ENCODE data around the gene MYLIP. TPM values are rescaled to one million over a fixed set of nuclear protein-coding genes. Genes with fewer than 3 reads are reported as not detected.
A peak's percentile ranks its signal among the peaks of the same experiment; 100 is the strongest.

Gene MYLIP
- total RNA-seq, 2 experiments from 2014 or later, result 16.9 to 18.1 TPM

DNA sequence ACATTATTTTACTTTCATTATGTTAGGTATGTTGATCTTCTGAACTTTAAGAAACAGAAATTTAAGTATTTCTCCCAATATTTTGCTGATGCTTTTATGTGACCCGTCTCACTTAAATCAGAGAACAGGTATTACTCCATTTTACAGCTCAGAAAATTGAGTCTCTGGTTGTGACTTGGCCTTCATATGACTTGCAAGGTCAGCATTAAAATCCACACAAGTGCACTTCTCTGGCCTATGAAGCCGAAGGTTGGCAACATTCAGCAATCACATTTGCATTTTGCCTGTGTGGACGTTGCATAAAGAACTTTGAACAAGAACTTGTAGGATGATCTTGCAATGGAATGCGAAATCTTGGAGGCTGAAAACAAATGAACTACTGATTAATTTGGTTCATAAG lies 10.1 kb upstream of the MYLIP start:
- no peaks in the 10 kb centered on the region for H3K4me1 Mint-ChIP-seq
- no peak overlapping the region for H3K4me3 Mint-ChIP-seq
- no peak for DNase-seq
- H3K27me3 Mint-ChIP-seq, result peaks cover 20% of the 10 kb centered on the region
- no peaks in the 10 kb centered on the region for H3K9me3 Mint-ChIP-seq
- CTCF ChIA-PET, result interaction anchor here (1.2 to 1.6 kb wide), 2 partner anchors 10 to 87 kb away, joined by 3 to 6 read pairs; partner anchors contain the start of gene MYLIP
- H3K27ac Mint-ChIP-seq, result no peak overlapping the region
- POLR2A ChIA-PET, result no interaction called here
- no peaks in the 10 kb centered on the region for H3K36me3 Mint-ChIP-seq (ENCODE audit: low read depth)

DNA sequence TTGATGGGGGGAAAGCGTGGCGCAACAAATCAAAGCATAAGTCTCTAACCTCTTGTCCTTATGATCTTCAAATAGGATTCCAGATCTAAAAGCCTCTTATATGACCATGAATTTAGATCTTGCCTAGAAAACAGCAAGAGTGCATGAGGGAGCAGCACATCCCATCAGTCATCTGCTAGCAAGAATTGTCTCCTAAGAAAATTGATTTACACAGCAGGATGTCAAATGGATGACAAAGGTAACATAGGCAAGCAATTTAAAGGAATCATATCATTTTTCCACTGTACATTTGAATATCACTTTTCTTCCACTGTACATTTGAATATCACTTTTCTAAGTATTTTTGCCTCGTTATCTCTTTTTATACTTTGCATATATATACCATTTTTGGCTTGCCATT lies 7.5 kb upstream of the MYLIP start:
- no peaks in the 10 kb centered on the region for H3K4me1 Mint-ChIP-seq
- peaks cover 17% of the 10 kb centered on the region for H3K27me3 Mint-ChIP-seq
- no peaks in the 10 kb centered on the region for H3K9me3 Mint-ChIP-seq
- H3K27ac Mint-ChIP-seq, result no peak overlapping the region
- H3K36me3 Mint-ChIP-seq (ENCODE audit: low read depth), result no peaks in the 10 kb centered on the region
- H3K4me3 Mint-ChIP-seq, result no peak overlapping the region
- POLR2A ChIA-PET, result no interaction called here
- no peak for DNase-seq
- CTCF ChIA-PET, result no interaction called here

DNA sequence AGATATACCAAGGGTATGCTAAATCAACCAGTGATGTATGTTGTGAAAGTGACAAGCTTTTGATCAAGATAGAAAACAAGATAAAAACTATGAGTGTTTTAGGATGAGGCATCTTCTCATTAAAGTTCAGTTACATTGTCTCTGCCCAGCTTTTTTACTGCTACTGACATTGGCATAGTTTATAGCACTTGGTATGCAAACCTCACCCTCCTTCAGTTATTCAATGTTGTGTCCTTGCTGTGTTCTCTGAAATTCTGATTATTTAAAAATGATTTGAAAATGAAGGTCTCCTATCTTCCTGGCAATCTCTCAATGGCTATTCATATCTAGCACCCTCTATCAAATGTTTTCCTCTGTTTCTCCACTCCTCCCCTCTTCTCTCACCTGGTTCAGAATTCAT lies 6.7 kb upstream of the MYLIP start:
- peaks cover 17% of the 10 kb centered on the region for H3K27me3 Mint-ChIP-seq
- POLR2A ChIA-PET, result no interaction called here

DNA sequence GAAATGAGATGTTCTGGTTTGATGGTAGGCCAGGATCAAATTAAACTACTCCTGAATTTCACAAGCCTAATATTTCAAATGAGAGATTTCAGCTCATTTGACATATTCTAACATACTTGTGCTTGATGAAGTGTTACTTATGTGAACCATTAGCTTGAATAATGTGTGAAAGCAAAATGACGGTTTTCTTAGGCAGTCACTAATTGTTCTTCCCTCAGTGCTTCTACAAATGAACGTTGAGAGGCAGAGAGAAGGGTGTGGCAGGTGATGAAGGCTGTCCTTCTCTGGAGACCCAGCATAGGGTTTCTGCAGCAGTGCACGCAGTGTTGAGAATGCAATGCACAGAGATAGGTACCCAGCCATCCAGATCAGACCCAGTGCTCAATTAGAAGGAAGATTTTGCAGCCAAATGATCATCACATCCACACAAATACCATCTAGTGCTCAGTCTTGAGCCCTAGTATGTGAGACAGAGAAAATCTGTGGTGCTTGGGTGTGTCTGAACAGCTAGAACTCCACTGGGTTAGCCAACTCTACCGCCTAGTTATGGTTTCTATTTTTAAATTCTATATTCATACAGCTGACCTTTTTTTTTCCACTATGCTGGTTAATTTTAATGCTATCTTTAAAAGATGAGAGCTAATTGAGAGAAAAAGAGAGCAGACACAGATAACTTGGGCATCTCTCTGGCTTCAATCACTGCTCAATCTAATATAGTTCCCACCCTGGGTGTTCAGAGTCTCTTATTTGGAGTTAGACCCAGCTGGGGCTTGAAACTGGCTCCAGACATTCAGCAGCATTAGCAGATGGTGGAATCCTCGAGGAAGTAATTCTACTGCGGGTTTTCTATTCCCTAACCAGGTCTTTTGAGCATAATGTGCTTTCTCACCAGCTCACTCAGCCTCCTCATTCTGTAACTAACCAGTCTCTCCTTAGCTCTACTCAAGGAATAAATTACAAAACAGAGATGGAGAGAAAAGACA lies 4.4 kb upstream of the MYLIP start:
- Mint-ChIP-seq H3K27me3 (peaks cover 21% of the 10 kb centered on the region), H3K4me1 (peaks cover 7% of the 10 kb centered on the region), H3K36me3 (ENCODE audit: low read depth) (no peaks in the 10 kb centered on the region), H3K4me3 (no peak overlapping the region), H3K9me3 (no peaks in the 10 kb centered on the region), H3K27ac (no peak overlapping the region)
- no peak for DNase-seq
- ChIA-PET CTCF (no interaction called here), POLR2A (no interaction called here)

More for the DNA sequence above, 6.7 kb upstream of the MYLIP start:
- Mint-ChIP-seq H3K36me3 (ENCODE audit: low read depth) (no peaks in the 10 kb centered on the region), H3K9me3 (no peaks in the 10 kb centered on the region), H3K4me3 (no peak overlapping the region), H3K27ac (no peak overlapping the region), H3K4me1 (no peaks in the 10 kb centered on the region)
- DNase-seq, result no peak
- CTCF ChIA-PET, result no interaction called here

DNA sequence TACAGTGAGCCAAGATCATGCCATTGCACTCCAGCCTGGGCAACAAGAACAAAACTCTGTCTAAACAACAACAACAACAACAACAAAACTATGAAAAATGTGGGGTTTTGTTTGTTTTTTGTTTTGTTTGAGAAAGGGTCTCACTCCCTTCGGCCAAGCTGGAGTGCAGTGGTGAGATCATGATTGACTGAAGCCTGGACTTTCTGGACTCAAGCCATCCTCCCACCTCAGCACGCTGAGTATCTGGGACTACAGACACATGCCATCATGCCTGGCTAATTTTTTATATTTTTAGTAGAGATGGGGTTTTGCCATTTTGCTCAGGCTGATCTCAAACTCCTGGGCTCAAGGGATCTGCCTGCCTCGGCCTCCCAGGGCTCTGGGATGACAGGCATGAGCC lies 2.8 kb upstream of the MYLIP start:
- no peak overlapping the region for H3K4me3 Mint-ChIP-seq
- CTCF ChIA-PET, result interaction anchor here (1.1 to 1.2 kb wide), 2 partner anchors 10 to 194 kb away, joined by 3 read pairs; no protein-coding TSS in a partner anchor
- H3K4me1 Mint-ChIP-seq, result peaks cover 14% of the 10 kb centered on the region
- peaks cover 11% of the 10 kb centered on the region for H3K36me3 Mint-ChIP-seq (ENCODE audit: low read depth)
- H3K9me3 Mint-ChIP-seq, result no peaks in the 10 kb centered on the region
- peaks cover 20% of the 10 kb centered on the region for H3K27me3 Mint-ChIP-seq
- no peak for DNase-seq
- POLR2A ChIA-PET, result no interaction called here
- H3K27ac Mint-ChIP-seq, result no peak overlapping the region

DNA sequence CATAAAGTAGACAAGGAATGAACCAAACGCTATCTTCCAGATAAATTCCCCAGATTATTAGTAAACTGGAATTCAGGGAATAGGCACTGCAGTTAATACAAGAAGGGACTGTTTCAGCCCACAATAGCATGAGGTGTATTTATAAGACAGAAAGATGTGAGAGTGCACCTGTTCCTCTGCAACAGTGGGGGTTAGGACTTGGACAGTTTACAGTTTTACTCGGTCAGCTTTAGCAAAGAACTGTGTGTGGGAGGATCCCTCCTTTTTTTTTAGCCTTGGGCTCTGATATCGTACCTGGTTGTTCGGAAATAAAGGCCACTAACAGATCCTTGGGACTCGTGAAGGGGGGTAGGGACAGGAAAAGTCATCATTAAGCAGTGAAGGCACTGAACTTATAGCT lies 2.0 kb upstream of the MYLIP start:
- POLR2A ChIA-PET, result no interaction called here
- CTCF ChIA-PET, result interaction anchor here (0.8 kb wide), 1 partner anchor 53 kb away, joined by 4 read pairs; no protein-coding TSS in a partner anchor
- DNase-seq, result no peak
- Mint-ChIP-seq H3K27me3 (peaks cover 17% of the 10 kb centered on the region), H3K36me3 (ENCODE audit: low read depth) (peaks cover 17% of the 10 kb centered on the region), H3K4me3 (no peak overlapping the region), H3K27ac (peak overlapping the region; percentile 10), H3K4me1 (peaks cover 21% of the 10 kb centered on the region), H3K9me3 (no peaks in the 10 kb centered on the region)

DNA sequence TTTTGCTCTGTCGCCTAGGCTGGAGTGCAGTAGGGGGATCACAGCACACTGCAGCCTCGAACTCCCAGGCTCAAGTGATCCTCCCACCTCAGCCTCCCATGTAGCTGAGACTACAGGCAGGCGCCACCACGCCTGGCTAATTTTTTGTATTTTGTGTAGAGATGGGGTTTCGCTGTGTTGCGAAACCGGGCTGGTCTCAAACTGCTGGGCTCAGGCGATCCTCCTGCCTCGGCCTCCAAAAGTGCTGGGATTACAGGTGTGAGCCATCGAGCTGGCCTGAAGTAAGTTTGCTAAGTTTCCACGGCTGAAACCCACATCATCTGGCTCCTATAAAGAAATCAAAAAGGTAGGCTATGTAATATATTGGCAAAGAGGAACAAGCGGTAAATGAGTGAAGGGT lies 1.4 kb upstream of the MYLIP start:
- CTCF ChIA-PET, result interaction anchor here (0.8 to 1.6 kb wide), 2 partner anchors 53 to 351 kb away, joined by 3 to 4 read pairs; no protein-coding TSS in a partner anchor
- Mint-ChIP-seq H3K27ac (no peak overlapping the region), H3K9me3 (no peaks in the 10 kb centered on the region), H3K27me3 (peaks cover 13% of the 10 kb centered on the region), H3K36me3 (ENCODE audit: low read depth) (peaks cover 17% of the 10 kb centered on the region), H3K4me1 (peaks cover 26% of the 10 kb centered on the region), H3K4me3 (peak overlapping the region; percentile 33)
- POLR2A ChIA-PET, result no interaction called here
- DNase-seq, result no peak

DNA sequence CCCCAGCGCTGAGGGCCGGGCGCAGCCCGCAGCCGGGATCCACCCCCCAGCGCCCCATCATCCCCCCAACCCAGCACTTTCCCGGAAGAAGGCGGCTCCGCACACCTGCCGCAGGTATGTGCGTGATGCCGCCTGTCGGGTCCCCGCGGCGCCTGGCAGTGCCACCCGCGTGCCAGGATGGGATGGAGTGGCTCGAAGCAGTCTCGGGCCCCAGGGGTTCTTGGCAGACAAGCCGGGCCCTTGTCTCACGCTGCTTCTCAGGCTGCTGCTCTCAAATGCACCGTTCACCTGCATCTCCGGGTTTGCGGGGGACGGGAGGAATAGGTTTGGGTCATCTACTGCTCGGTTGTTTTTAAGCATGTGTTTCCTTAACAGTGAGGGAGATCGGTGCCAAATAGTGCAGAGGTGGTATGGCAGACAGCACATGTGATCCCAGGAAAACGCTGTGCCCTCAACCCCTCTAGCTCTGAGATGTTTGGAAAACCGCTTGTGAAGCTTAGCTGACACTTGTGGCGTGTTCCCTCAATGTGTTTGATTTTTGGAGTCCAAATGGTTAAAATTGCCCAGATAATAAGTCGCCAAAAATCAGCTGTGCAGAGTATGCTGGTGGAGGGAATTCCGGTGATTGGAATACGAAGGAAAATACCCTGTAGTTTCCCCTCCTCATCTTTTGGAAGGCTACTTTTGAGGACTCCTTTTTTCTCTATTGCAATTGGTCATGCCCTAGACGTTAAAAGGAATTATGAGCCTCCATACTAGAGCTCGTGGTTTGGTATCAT lies 926 bp downstream of the MYLIP start:
- H3K4me3 Mint-ChIP-seq, result peak overlapping the region; percentile 97
- POLR2A ChIA-PET, result no interaction called here
- H3K27me3 Mint-ChIP-seq, result peaks cover 5% of the 10 kb centered on the region
- peak overlapping the region; percentile 94 for H3K27ac Mint-ChIP-seq
- CTCF ChIA-PET, result interaction anchor here (1.4 to 3.2 kb wide), 2 partner anchors 50 to 53 kb away, joined by 5 to 14 read pairs; no protein-coding TSS in a partner anchor
- peaks cover 48% of the 10 kb centered on the region for H3K4me1 Mint-ChIP-seq
- H3K36me3 Mint-ChIP-seq (ENCODE audit: low read depth), result peaks cover 31% of the 10 kb centered on the region
- DNase-seq, result peak; percentile 42
- no peaks in the 10 kb centered on the region for H3K9me3 Mint-ChIP-seq

DNA sequence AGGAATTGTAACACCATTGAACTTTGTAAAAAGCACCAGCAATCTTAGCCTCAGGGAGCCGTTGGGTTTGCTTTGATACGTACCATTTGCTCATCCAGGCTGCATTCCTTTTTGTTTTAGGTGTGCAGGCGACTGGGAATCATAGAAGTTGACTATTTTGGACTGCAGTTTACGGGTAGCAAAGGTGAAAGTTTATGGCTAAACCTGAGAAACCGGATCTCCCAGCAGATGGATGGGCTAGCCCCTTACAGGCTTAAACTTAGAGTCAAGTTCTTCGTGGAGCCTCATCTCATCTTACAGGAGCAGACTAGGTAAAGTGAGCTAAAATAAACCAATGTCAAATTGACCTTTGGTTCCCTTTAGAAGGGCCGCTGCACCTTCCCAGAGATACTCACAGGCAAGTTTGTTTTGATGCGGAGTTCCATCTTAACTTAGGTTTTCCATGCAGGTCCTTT lies 1.6 kb downstream of the MYLIP start:
- H3K36me3 Mint-ChIP-seq (ENCODE audit: low read depth), result peaks cover 34% of the 10 kb centered on the region
- no peaks in the 10 kb centered on the region for H3K9me3 Mint-ChIP-seq
- H3K4me1 Mint-ChIP-seq, result peaks cover 55% of the 10 kb centered on the region
- H3K27me3 Mint-ChIP-seq, result peaks cover 5% of the 10 kb centered on the region
- DNase-seq, result peak; percentile 10
- H3K27ac Mint-ChIP-seq, result peak overlapping the region; percentile 94
- ChIA-PET POLR2A (interaction anchor here (0.7 to 1.3 kb wide), 2 partner anchors 354 to 365 kb away, joined by 3 to 9 read pairs; no protein-coding TSS in a partner anchor), CTCF (interaction anchor here (0.9 to 3.2 kb wide), 3 partner anchors 25 to 439 kb away, joined by 4 to 14 read pairs (median 4); no protein-coding TSS in a partner anchor)
- peak overlapping the region; percentile 97 for H3K4me3 Mint-ChIP-seq

DNA sequence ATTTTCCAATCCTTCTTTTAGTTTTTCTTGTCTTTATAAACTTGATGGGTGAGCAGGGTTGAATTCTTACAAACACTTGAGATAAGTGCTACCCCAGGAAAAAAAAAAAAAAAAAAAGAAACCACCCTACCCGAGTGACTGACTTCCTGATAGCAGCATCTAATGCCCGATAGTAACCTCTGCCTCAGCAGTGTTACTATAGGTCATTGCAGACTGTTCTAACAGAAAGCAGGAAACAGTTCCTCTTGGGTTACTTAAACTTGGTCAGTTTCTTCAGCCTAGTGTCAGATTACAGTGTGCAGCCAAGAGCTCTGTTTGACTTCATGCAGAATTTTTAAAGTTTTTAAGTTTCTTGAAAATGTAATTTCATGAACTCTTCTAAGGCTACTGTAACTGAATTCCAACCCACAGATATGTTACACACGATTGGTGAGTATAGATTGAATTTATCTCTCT lies 2.1 kb downstream of the MYLIP start:
- Mint-ChIP-seq H3K4me1 (peaks cover 58% of the 10 kb centered on the region), H3K27me3 (peaks cover 5% of the 10 kb centered on the region), H3K27ac (peak overlapping the region; percentile 94), H3K9me3 (no peaks in the 10 kb centered on the region), H3K4me3 (peak overlapping the region; percentile 97), H3K36me3 (ENCODE audit: low read depth) (peaks cover 36% of the 10 kb centered on the region)
- peak; percentile 75 for DNase-seq
- CTCF ChIA-PET, result interaction anchor here (0.9 to 3.2 kb wide), 3 partner anchors 24 to 439 kb away, joined by 4 to 14 read pairs (median 4); no protein-coding TSS in a partner anchor
- POLR2A ChIA-PET, result interaction anchor here (0.7 to 1.3 kb wide), 2 partner anchors 355 to 365 kb away, joined by 3 to 9 read pairs; no protein-coding TSS in a partner anchor

DNA sequence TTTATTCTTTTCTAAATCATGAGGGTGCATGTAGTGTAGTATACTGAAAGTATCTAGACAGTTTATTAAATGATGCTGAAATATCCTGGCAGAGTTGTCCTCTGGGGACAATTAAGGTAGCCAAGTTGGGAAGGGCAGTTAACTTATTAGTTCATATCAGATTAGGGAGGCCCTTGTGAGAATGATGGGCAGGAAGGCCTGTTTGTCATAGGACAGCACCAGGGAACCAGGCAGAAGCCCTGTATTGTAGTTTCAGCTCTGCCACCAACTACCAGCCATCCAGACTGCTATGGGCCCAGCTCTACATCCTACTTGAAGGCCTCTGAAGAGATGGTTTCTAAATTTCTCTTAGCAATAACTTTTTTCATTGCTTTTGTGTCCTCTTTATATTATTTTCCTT lies 4.0 kb downstream of the MYLIP start:
- DNase-seq, result no peak
- ChIA-PET CTCF (interaction anchor here (0.7 to 1.2 kb wide), 3 partner anchors 14 to 444 kb away, joined by 3 to 4 read pairs (median 4); no protein-coding TSS in a partner anchor), POLR2A (no interaction called here)
- no peaks in the 10 kb centered on the region for H3K9me3 Mint-ChIP-seq
- peak overlapping the region; percentile 16 for H3K27ac Mint-ChIP-seq
- peaks cover under 1% of the 10 kb centered on the region for H3K27me3 Mint-ChIP-seq
- H3K36me3 Mint-ChIP-seq (ENCODE audit: low read depth), result peaks cover 45% of the 10 kb centered on the region
- peak overlapping the region; percentile 16 for H3K4me3 Mint-ChIP-seq
- H3K4me1 Mint-ChIP-seq, result peaks cover 72% of the 10 kb centered on the region

DNA sequence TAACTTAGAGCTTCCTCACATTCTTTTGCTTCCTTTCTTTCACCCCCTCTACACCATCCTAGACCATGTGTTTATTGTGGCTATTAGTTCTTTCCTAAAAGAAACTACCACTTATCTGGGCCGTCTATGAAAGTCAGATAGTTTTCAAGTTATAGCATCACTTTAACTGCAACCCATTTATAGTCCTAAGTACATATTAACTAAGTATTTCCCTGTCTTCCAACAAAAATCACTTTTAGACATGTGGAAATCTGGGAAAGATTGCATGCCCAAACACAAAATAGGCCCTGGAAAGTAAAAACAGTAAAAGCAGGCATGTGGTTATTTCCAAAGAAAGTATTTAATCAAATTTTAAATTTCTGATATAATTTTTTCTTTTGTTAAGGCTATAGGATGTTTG lies 5.5 kb downstream of the MYLIP start:
- CTCF ChIA-PET, result interaction anchor here (0.5 to 0.9 kb wide), 2 partner anchors 261 to 443 kb away, joined by 3 to 4 read pairs; no protein-coding TSS in a partner anchor
- no peak for DNase-seq
- no peak overlapping the region for H3K4me3 Mint-ChIP-seq
- H3K36me3 Mint-ChIP-seq (ENCODE audit: low read depth), result peaks cover 48% of the 10 kb centered on the region
- no peaks in the 10 kb centered on the region for H3K27me3 Mint-ChIP-seq
- H3K9me3 Mint-ChIP-seq, result no peaks in the 10 kb centered on the region
- no peak overlapping the region for H3K27ac Mint-ChIP-seq
- POLR2A ChIA-PET, result no interaction called here
- H3K4me1 Mint-ChIP-seq, result peaks cover 81% of the 10 kb centered on the region
